Stimulated activated CD4-positive, alpha-beta T cell treated with anti-CD3 and anti-CD28 coated beads, TNF-alpha, amount 100 ng/mL, for 1 hour (primary cell): ENCODE data around the gene SDR39U1.
A peak's percentile ranks its signal among the peaks of the same experiment; 100 is the strongest.
"Not testable (repeated sequence)": the region's sequence is repeated elsewhere in the genome, so short reads cannot be mapped to it uniquely, and the experiment has no call there.

Experiments used
- DNase-seq, 3 donors: peaks; one replicate each; pipeline ENCODE4 v3.0.0-alpha.2; 2020; ENCODE audit warnings: low read depth in 3 of 3, low spot score in 1 of 3

The SDR39U1 gene, protein sequence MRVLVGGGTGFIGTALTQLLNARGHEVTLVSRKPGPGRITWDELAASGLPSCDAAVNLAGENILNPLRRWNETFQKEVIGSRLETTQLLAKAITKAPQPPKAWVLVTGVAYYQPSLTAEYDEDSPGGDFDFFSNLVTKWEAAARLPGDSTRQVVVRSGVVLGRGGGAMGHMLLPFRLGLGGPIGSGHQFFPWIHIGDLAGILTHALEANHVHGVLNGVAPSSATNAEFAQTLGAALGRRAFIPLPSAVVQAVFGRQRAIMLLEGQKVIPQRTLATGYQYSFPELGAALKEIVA

DNA sequence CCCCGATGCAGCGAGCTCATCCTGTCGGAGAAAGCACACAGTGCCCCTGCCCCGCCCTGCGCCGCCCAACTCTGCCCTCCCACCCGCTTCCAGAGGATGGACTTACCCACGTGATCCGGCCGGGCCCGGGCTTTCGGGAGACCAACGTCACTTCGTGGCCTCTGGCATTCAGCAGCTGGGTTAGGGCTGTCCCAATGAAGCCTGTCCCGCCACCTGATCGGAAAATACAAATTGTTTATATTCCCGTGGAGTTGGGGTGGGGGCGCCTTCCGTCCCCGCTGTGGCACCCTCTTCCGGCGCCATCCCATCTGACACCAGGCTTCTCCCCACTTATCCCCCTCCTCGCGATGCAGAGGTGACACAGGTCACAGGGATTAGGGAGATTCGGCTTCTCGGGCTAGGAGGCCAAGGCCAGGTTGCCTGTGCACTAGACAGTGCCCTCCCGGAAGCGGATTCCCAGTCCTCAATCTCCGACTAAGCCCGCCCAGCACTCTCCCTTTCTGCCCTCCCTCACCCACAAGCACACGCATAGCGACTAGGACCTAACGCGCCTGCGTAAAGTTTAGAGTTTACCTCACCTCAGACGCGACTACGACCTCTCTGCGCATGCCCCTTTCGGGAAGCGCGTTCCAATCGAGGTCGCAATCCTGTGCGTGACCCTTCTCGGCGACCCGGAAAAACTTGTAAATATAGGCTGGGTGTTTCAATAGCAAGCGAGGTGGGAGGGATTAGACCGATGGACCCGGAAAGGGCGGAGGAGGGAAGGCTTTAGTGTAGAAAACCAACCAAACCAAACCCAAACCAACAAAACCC lies at the start of gene SDR39U1:
SDR39U1 (minus strand) TSS at position 537 of the 813 bp plus-strand sequence; CDS start at position 530, 7 bp downstream.
- DNase-seq: peak; percentile 79 to 96 (median 95)

DNA sequence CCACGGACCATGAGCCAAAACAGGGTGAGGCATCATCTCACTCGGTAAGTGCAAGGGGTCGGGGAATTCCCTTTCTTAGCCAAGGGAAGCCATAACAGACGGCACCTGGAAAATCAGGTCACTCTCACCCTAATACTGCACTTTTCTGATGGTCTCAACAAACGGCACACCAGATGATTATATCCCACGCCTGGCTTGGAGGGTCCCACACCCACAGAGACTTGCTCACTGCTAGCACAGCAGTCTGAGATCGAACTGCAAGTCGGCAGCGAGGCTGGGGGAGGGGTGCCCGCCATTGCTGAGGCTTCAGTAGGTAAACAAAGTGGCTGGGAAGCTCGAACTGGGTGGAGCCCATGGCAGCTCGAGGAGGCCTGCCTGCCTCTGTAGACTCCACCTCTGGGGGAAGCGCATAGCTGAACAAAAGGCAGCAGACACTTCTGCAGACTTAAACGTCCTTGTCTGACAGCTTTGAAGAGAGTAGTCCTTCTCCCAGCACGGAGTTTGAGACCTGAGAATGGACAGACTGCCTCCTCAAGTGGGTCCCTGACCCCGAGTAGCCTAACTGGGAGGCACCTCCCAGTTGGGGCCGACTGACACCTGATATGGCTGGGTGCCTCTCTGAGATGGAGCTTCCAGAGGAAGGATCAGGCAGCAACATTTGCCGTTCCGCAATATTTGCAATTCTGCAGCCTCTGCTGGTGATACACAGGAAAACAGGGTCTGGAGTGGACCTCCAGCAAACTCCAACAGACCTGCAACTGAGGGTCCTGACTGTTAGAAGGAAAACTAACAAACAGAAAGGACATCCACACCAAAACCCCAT lies 49.2 kb upstream of the SDR39U1 start:
- DNase-seq: not testable (repeated sequence)

DNA sequence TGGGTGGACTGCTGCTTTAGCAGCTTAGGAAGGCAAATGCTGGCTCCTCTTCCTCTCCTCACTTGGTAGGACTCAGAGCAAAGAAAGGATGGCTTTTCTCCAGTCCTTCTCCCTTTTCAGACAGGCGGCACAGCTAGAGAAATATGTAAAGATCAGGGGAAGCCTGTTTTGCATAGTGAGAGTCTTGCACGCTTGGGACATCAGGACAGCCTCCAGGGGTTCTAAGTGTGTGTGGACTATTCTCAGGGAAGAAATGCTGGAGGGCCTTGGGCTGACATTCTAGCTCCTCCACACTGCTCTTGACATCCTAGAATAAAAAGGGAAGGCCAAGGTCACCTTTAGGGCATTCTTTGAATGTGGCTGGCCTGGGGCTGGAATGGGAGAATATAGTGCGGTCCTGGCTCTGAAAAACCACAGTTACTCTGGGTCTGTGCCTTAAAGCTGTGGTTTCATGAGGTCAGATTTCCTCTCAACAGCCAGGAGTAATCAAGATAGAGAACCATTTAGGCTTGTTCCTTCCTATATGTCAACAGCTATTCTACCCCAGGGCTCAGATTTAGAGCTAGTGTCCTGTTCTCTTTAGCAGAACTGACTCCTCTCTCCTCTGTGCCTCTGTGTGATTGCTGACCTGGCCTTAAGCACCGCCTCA lies 41.2 kb upstream of the SDR39U1 start:
- DNase-seq: no peak

DNA sequence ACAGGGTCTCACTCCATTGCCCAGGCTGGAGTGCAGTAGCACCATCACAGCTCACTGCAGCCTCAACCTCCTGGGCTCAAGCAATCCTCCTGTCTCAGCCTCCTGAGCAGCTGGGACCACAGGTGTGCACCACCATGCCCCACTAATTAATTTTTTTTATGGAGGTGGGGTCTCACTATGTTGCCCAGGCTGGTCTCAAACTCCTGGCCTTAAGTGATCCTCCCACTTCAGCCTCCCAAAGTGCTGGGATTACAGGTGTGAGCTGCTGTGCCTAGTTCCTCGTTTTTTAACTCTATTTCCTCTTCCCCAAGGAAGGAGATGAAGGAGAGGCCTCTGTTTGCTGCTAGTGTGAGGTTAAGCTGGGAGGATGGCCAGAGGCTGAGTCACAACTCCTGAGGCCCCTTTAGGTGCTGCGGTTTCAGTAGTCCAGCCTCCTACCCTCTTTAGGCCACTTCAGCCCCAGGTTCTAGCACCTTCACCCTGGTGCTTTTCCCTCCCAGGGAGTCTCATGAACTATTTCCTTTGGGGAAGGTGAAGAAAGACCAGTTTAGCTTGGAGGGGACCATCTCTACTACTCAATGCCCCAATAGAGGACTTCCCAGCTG lies 40.2 kb upstream of the SDR39U1 start:
- not testable (repeated sequence) for DNase-seq

DNA sequence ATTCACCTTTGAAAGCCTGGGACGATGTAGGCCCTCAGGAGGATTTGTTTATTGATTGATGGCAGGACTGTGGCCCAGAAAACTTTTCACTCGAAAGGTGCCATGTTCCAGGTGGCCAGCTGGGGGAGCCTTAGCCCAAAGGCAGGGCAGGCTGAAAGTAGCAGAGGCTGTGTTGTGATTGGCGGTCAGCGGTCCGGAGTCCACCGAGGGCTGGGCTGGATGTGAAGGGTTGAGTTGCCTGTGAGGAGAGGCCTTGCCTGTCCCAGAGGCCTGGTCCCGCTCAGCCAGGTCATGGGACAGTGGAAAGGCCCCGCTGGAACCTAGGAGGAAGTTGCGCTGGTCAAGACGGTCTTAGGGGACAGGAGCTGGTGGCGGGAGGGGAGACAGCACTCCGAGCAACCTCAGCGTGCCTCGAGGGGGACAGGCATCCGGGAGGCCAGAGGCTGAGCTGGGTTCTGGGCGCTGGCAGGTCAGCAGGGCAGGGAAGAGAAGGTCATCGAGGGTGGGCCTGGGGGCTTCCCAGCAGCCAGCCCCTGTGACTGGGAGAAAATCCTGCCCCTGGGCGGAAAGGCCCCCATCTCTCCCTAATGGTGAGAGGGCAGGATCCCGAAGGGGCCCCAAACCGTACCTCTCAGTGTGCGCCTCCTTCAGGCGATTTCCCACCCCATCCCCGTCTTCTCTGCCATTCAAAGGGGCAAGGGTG lies 39.2 kb upstream of the SDR39U1 start:
- peak in 1 of 3 donors; percentile 34 for DNase-seq

DNA sequence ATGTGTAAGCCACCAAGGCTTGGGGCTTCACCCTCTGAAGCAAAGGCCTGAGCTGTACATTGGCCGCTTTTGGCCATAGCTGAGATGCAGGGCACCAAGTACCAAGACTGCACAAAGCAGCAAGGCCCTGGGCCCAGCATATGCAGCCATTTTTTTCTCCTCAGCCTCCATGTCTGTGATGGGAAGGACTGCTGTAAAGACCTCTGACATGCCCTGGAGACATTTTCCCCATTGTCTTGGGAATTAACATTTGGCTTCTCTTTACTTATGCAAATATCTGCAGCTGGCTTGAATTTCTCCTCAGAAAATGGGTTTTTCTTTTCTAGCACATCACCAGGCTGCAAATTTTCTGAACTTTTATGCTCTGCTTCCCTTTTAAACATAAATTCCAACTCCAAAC lies 37.4 kb upstream of the SDR39U1 start:
- DNase-seq: not testable (repeated sequence)

DNA sequence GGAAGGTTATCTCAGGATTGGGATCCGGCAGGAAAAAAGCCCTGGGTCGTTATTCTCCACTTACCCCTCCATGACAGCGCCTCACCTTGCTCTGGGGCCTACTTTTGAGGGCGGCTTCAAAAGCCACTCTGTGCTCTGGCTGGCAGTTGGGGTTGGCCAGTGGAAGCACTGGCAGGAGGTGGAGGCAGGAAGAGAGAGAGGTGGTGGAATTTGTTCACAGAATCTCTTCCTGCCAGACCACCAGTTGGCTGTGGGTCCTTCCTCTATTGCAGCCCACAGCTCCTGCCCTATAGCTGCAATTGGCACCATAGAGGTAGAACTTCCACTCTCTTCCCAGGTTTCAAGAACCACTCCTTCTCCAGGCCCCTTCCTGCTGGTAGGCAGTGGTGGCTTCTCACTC lies 32.7 kb upstream of the SDR39U1 start:
- DNase-seq: no peak

DNA sequence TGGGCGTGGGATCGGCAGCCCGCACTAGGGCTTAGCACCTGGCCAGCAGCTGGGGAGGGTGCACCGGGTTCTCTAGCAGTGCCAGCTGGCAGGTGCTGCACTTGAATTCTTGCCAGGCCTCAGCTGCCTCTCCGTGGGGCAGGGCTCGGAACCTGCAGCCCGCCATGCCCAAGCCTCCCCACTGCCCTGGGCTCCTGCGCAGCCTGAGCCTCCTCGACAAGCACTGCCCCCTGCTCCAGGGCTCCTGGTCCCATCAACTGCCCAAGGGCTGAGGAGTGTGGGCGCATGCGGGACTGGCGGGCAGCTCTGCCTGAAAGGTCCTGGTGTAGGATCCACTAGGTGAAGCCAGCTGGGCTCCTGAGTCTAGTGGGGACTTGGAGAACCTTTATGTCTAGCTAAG lies 30.6 kb upstream of the SDR39U1 start:
- DNase-seq: no peak

DNA sequence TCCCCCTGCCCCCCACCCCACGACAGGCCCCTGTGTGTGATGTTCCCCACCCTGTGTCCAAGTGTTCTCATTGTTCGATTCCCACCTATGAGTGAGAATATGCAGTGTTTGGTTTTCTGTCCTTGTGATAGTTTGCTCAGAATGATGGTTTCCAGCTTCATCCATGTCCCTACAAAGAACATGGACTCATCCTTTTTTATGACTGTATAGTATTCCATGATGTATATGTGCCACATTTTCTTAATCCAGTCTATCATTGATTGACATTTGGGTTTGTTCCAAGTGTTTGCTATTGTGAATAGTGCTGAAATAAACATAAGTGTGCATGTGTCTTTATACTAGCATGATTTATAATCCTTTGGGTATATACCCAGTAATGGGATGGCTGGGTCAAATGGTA lies 27.9 kb upstream of the SDR39U1 start:
- not testable (repeated sequence) for DNase-seq

DNA sequence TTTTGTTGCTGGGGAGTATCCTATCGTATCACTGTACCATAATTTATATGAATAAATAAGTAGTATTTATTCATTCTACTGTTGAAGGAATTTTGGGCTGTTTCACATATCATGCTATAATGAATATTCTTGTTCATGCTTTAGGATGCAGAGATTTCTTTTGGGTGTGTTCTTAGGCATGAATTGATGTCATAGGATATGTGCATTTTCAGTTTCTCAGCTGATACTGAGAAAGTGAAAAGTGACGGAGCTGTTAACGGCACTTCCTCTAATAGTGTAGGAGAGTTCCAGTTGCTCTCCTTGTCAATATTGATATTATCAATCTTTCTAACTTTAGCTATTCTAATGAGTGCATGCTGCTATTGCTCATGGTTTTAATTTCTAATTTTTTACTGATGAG lies 23.2 kb upstream of the SDR39U1 start:
- DNase-seq: no peak

DNA sequence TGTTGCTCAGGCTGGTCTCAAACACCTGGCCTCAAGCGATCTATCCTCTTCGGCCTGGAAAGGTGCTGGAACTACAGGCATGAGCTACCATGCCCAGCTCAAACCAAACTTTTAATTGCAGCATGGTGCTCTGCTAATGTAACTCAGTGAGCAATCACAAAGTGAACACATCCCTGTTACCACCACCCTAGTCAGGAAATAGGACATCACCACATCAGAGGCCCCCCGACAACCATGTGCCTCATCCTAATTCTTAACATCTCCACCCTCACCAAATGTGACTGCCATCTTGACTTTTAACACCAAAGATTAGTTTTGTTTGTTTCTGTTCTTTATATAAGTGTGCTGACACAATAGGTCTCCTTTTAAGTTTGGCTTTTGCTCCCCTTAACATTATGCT lies 22.8 kb upstream of the SDR39U1 start:
- no peak for DNase-seq

DNA sequence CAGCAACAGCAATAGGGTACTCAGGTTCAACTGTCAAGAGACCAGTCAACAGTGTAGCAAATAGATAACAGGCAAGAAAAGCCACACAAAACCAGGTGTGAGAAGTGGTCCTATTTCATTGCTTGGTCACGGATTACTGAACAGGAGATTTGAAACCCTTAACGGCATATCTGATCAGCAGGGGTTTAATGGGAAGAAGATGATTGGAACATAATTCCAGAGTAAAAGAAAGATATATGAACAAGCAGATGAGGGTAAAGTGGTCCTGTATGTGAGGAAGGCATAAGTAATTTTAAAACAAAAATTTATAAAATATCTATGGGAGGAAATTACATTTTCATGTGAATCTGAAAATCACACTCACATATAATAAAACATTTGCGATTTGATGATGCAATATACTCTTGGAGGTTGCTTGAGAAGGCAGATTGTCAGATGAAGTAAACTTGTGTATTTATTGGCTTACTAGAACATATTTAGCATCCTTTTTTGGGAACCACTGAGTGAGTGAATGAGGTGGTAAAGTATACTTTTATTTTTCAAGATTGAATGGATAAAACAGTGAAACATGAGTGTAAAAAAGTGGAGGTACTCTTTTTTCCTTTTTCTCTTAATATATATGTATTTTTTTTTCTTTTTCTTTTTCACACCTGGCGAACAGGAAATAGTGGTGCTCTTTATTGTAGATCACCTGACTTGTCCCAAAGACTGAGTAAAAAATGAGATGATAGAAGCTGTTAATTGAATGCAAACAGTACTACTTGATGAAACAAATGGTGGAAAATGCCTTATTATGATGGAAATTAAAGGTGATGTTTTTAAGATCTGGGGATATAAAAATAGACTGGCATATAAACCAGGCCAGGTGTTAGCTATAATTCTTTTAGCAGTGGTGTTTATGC lies 21.6 kb upstream of the SDR39U1 start:
- DNase-seq: no peak

DNA sequence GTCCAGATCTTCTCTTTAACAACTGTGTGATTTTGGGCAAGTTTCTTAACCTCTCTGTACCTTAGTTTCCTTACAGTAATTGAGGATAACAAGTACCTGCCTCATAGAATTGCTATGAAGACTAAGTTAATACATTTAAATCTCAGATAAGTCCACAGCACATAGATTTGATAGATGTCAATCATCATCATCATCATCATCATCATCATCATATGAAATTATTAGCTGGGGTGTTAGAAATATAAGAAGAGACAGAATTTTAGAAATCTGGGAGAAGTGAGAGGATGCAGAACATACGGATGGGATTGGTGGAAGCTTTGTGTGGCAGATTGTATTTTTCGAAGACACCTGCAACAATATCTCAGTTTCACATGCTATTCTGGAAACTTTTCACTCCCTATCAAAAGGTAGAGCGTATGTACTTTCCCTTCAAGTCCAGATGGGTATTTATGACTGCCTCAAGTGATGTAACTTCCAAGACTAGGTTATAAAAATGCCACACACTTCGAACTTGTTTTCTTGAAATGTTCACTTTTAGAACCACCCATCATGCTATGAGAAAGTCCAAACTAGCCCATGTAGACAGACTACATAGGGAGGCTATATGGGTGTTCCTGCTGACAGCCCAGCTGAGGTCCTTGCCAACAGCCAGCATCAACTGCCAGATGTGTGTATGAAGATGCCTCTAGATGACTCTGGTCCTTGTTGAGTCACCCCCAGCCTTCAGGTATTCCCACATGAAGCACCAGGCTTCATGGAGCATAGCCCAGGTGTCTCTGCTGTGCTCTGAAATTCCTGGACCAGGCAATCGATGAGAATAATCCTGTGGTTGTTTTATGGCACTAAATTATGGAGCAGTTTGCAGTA lies 20.7 kb upstream of the SDR39U1 start:
- DNase-seq: no peak

DNA sequence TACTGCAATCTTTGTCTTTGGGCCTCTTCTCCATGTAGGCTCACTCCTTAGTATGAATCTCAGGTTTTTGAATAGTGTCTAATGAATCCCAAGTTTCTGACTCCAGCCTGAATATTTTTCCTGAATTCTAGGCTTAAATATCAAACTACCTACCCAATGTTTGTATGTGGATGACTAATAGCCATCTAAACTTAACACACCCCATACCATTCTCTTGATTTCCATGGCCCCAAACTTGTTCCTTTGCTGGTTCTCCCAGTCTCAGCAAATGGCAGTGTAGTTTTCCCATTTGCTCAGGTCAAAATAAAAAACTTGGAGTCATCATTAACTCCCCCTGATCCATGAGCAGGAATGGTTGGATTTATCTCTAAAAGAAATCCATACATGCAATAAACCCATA lies 18.8 kb upstream of the SDR39U1 start:
- DNase-seq: no peak

DNA sequence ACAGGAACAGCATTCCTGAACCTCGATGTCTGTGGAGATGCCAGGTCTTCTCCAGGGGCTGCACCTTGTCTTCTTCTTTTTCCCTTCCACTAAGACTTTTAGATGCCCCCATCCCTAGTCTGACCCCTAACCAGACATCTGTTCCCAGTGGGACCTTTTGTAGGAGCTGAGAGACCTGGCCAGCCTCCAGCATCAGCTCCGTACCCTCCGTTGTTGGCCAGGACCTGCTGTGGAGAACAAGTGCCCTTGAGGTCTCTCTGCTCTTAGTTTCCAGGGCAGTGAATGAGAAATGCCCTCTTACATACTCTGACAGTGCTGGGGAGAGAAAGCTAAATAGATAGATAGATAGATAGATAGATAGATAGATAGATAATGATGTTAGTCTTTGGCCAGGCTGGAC lies 16.8 kb upstream of the SDR39U1 start:
- no peak for DNase-seq

DNA sequence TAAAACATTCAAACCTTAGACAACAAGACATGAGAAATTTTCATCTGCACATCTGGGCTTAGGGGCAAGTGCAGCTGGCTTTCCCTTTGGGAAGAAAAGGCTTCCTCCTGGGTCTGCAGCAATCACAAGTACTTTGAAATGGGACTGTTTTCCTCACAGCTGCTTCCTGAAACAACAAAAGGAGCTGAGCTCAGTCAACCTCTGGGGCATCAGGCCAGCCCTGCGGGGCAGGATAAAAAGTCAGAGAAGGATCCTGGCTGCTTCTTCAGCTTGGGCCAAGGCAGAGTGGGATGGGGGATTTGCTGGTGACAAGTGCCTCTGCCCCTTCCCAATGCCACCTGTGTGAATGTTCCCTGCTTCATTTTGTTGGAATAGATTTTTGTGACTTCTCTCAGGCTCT lies 16.2 kb upstream of the SDR39U1 start:
- DNase-seq: no peak

DNA sequence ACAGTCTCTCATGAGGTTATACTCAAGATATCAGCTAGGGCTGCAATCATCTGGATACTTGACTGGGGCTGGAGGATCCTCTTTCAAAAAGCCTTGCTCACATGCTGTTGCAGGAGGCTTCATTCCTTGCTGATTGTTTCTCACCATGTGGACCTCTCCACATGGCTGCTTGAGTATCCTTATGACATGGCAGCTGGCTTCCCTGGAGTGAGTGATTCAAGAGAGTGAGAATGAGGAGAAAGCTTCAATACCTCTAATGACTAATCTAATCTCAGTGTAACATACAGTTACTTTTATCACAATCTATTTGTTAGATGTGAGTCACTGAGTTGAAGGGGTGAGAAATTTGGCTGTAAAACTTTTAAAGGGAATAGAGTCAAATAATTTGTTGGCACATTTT lies 14.4 kb upstream of the SDR39U1 start:
- no peak for DNase-seq

DNA sequence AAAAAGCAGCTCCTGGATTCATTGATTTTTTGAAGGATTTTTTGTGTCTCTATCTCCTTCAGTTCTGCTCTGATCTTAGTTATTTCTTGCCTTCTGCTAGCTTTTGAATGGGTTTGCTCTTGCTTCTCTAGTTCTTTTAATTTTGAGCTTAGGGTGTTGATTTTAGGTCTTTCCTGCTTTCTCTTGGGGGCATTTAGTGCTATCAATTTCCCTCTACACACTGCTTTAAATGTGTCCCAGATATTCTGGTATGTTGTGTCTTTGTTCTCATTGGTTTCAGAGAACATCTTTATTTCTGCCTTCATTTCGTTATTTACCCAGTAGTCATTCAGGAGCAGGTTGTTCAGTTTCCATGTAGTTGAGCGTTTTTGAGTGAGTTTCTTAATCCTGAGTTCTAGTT lies 8.3 kb upstream of the SDR39U1 start:
- DNase-seq: not testable (repeated sequence)
